Measurements from ENCODE around the gene PRR13. TPM values are rescaled to one million over a fixed set of nuclear protein-coding genes. Genes with fewer than 3 reads are reported as not detected.

PRR13 gene
- total and polyA plus RNA-seq, 2 of the 13 experiments (the other 11 are each of a cell fraction or from before 2014, with no cell fraction given), result 65.0 to 102 TPM

DNA sequence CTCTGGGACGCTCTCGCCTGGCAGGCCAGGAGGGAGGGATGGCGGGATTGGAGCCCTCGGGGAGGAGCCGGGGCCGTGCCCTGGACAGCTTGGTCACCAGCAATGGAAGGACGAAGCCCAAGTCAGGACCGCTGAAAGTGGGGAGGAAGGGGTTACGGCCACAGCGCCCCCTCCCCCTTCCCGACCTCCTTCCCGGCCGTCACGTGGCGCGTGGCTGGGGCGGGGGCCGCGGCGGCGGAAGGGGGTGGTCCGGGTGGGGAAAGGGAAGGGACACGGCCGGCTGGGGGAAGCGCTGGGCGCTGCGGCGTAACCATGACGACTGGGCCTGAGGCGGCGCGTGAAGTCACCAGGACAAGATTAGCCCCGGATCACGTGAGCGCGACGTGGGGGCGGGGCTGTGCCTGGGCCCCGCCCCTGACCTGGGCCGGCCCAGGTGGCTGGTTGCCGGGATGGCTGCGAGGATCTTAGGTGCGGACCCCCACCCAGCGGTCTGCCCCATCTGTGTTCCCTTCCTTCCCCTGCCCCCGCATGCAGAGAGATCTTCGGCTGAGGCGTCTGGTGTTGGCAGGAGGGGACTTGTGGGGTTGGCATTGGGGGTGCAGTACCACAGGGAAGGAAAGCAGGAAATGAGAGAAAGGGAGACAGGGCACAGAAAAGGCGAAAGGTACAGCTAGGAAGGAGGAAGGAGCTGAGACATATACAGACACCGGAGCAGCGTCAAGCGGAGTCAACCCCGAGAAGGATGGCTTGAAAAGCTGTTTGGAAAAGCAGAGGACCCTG lies 51.5 kb downstream of the PRR13 start (continued):
- TF ChIP-seq ZNF441 (CRISPR knock-in tag; IDR thresholded peaks at IDR 0.05; ENCODE audit: borderline replicate concordance), result no peak
- peak; percentile 54 for TF ChIP-seq POLR2AphosphoS5 (IDR thresholded peaks at IDR 0.05; ENCODE audit: low read depth, low read length)
- no peak for TF ChIP-seq JDP2 (CRISPR knock-in tag; IDR thresholded peaks at IDR 0.05; ENCODE audit: borderline replicate concordance)
- TF ChIP-seq ARNT2 (CRISPR knock-in tag; IDR thresholded peaks at IDR 0.05; ENCODE audit: low read depth), result 0 out of 2 replicates have a peak, but pooled peaks have one; percentile 10
- TF ChIP-seq PTBP1 (IDR thresholded peaks at IDR 0.05; ENCODE audit: low read depth, low read length, poor library complexity, severe bottlenecking), result no peak
- TF ChIP-seq TP53 (CRISPR knock-in tag; conservative IDR thresholded peaks at IDR 0.05), result 0 out of 2 replicates have a peak, but pooled peaks have one; percentile 29
- TF ChIP-seq KDM4B (CRISPR knock-in tag; IDR thresholded peaks at IDR 0.05), result no peak
- TF ChIP-seq, protein P1, sequence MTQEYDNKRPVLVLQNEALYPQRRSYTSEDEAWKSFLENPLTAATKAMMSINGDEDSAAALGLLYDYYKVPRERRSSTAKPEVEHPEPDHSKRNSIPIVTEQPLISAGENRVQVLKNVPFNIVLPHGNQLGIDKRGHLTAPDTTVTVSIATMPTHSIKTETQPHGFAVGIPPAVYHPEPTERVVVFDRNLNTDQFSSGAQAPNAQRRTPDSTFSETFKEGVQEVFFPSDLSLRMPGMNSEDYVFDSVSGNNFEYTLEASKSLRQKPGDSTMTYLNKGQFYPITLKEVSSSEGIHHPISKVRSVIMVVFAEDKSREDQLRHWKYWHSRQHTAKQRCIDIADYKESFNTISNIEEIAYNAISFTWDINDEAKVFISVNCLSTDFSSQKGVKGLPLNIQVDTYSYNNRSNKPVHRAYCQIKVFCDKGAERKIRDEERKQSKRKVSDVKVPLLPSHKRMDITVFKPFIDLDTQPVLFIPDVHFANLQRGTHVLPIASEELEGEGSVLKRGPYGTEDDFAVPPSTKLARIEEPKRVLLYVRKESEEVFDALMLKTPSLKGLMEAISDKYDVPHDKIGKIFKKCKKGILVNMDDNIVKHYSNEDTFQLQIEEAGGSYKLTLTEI (CRISPR knock-in tag; conservative IDR thresholded peaks at IDR 0.05), result no peak
- TF ChIP-seq, protein P2, sequence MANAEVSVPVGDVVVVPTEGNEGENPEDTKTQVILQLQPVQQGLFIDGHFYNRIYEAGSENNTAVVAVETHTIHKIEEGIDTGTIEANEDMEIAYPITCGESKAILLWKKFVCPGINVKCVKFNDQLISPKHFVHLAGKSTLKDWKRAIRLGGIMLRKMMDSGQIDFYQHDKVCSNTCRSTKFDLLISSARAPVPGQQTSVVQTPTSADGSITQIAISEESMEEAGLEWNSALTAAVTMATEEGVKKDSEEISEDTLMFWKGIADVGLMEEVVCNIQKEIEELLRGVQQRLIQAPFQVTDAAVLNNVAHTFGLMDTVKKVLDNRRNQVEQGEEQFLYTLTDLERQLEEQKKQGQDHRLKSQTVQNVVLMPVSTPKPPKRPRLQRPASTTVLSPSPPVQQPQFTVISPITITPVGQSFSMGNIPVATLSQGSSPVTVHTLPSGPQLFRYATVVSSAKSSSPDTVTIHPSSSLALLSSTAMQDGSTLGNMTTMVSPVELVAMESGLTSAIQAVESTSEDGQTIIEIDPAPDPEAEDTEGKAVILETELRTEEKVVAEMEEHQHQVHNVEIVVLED (CRISPR knock-in tag; IDR thresholded peaks at IDR 0.05; ENCODE audit: borderline replicate concordance), result 0 out of 2 replicates have a peak, but pooled peaks have one; percentile 29
- TF ChIP-seq TGIF2 (CRISPR knock-in tag; IDR thresholded peaks at IDR 0.05), result no peak
- TF ChIP-seq, protein P3, sequence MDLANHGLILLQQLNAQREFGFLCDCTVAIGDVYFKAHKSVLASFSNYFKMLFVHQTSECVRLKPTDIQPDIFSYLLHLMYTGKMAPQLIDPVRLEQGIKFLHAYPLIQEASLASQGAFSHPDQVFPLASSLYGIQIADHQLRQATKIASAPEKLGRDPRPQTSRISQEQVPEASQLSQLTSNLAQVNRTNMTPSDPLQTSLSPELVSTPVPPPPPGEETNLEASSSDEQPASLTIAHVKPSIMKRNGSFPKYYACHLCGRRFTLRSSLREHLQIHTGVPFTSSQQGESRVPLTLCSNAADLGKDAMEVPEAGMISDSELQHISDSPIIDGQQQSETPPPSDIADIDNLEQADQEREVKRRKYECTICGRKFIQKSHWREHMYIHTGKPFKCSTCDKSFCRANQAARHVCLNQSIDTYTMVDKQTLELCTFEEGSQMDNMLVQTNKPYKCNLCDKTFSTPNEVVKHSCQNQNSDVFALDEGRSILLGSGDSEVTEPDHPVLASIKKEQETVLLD (CRISPR knock-in tag; IDR thresholded peaks at IDR 0.05; ENCODE audit: low read depth), result peak; percentile 29; the same call in 1 of the 2 replicates
- no peak for TF ChIP-seq SOX13 (IDR thresholded peaks at IDR 0.05)
- TF ChIP-seq SOX13 (CRISPR knock-in tag; conservative IDR thresholded peaks at IDR 0.05 in 1 of 2, IDR thresholded peaks at IDR 0.05 in 1 of 2), result peak in 1 of 2 experiments; percentile 58; a peak in 2 of 4 replicates
- TF ChIP-seq PHF20 (CRISPR knock-in tag; IDR thresholded peaks at IDR 0.05), result peak; percentile 35; the same call in 1 of the 2 replicates
- TF ChIP-seq DMAP1 (CRISPR knock-in tag; IDR thresholded peaks at IDR 0.05), result peak; percentile 39; the same call in 1 of the 2 replicates
- 0 out of 2 replicates have a peak, but pooled peaks have one; percentile 47 for TF ChIP-seq SPEN (CRISPR knock-in tag; IDR thresholded peaks at IDR 0.05; ENCODE audit: low read depth)
- TF ChIP-seq, protein P4, sequence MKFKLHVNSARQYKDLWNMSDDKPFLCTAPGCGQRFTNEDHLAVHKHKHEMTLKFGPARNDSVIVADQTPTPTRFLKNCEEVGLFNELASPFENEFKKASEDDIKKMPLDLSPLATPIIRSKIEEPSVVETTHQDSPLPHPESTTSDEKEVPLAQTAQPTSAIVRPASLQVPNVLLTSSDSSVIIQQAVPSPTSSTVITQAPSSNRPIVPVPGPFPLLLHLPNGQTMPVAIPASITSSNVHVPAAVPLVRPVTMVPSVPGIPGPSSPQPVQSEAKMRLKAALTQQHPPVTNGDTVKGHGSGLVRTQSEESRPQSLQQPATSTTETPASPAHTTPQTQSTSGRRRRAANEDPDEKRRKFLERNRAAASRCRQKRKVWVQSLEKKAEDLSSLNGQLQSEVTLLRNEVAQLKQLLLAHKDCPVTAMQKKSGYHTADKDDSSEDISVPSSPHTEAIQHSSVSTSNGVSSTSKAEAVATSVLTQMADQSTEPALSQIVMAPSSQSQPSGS (CRISPR knock-in tag; IDR thresholded peaks at IDR 0.05), result 0 out of 2 replicates have a peak, but pooled peaks have one; percentile 58
- peak; percentile 46; the same call in 1 of the 2 replicates for TF ChIP-seq NCOA2 (CRISPR knock-in tag; IDR thresholded peaks at IDR 0.05)
- no peak for TF ChIP-seq SYNCRIP (IDR thresholded peaks at IDR 0.05; ENCODE audit: insufficient read depth, low read depth, low read length)
- TF ChIP-seq, protein P5, sequence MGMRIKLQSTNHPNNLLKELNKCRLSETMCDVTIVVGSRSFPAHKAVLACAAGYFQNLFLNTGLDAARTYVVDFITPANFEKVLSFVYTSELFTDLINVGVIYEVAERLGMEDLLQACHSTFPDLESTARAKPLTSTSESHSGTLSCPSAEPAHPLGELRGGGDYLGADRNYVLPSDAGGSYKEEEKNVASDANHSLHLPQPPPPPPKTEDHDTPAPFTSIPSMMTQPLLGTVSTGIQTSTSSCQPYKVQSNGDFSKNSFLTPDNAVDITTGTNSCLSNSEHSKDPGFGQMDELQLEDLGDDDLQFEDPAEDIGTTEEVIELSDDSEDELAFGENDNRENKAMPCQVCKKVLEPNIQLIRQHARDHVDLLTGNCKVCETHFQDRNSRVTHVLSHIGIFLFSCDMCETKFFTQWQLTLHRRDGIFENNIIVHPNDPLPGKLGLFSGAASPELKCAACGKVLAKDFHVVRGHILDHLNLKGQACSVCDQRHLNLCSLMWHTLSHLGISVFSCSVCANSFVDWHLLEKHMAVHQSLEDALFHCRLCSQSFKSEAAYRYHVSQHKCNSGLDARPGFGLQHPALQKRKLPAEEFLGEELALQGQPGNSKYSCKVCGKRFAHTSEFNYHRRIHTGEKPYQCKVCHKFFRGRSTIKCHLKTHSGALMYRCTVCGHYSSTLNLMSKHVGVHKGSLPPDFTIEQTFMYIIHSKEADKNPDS (CRISPR knock-in tag; IDR thresholded peaks at IDR 0.05), result 0 out of 2 replicates have a peak, but pooled peaks have one; percentile 49

All from HepG2 (cell line).